ENCODE data around the gene SH2D1A. TPM values are rescaled to one million over a fixed set of nuclear protein-coding genes. Genes with fewer than 3 reads are reported as not detected.
"Not testable (repeated sequence)": the region's sequence is repeated elsewhere in the genome, so short reads cannot be mapped to it uniquely, and the experiment has no call there.

SH2D1A gene
- total and polyA plus RNA-seq, 2 of the 4 experiments (the other 2 are of a cell fraction): not detected

DNA sequence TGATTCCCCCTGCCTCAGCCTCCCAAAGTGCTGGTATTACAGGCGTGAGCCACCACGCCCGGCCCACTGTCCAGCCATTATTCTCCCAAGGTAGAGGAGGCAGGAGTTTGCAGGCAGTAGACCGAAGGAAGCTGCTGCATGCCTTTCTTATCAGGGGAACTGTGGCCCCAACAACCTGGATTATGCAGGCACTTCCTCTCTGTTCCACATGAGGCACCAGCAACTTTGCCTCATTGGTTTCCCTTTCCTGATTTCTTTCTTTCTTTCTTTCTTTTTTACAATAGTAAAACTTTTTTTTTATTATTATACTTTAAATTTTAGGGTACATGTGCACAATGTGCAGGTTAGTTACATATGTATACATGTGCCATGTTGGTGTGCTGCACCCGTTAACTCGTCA lies 62.0 kb downstream of the SH2D1A start:
- H3K4me3 ChIP-seq (ENCODE audit: insufficient read depth, low read depth, low read length); H4K20me1 ChIP-seq (ENCODE audit: insufficient read depth, low read length); H3K79me1 ChIP-seq (ENCODE audit: low read depth in 1 of 2, low read length in 2 of 2); H4K91ac ChIP-seq (ENCODE audit: insufficient read depth, low read depth, low read length); H3K18ac ChIP-seq (ENCODE audit: low read depth, low read length); DNase-seq; dilution Hi-C loops (cut with HindIII; ENCODE audit: low sequenced_read_pairs, unreplicated experiment); ATAC-seq (ENCODE audit: low read depth); H3K14ac ChIP-seq (replicated peaks; ENCODE audit: low read depth, low read length); H3K27me3 ChIP-seq (ENCODE audit: control insufficient read depth, insufficient read depth, low read length); H3K4me2 ChIP-seq (ENCODE audit: low read depth, low read length); H2BK120ac ChIP-seq (ENCODE audit: low read depth, low read length); H3K4ac ChIP-seq (ENCODE audit: low read depth, low read length); in situ Hi-C loops (cut with MboI; ENCODE audit: low sequenced_read_pairs); H4K5ac ChIP-seq (ENCODE audit: low read depth, low read length); H3K9me3 ChIP-seq (ENCODE audit: control insufficient read depth, insufficient read depth, low read length); intact Hi-C loops (cut with micrococcal nuclease); H3K23ac ChIP-seq (ENCODE audit: low read depth, low read length); H3K4me1 ChIP-seq (ENCODE audit: control insufficient read depth, insufficient read depth, low read length); BruUV-seq (replicated peaks); H3K9me1 ChIP-seq (ENCODE audit: insufficient read depth, low read length); H2BK5ac ChIP-seq (ENCODE audit: low read depth, low read length, poor library complexity, severe bottlenecking); H2AFZ ChIP-seq (replicated peaks; ENCODE audit: low read length, poor library complexity); H3K27ac ChIP-seq (ENCODE audit: insufficient read depth, low read length); H3K36me3 ChIP-seq (ENCODE audit: control insufficient read depth, insufficient read depth, low read length); POLR2A ChIA-PET (ENCODE audit: unreplicated experiment); H2BK20ac ChIP-seq (ENCODE audit: low read depth, low read length); H2AK9ac ChIP-seq (replicated peaks; ENCODE audit: low read depth, low read length, poor library complexity); H3K56ac ChIP-seq (ENCODE audit: extremely low read depth, insufficient read depth, low read length); CTCF ChIA-PET; H2AK5ac ChIP-seq (ENCODE audit: low read depth, low read length); H3K9ac ChIP-seq (ENCODE audit: low read depth, low read length); H2BK15ac ChIP-seq (ENCODE audit: low read depth, low read length); H4K8ac ChIP-seq (ENCODE audit: low read depth in 2 of 2, low read length in 2 of 2): not testable (repeated sequence)
- no CpG with 5 or more reads among the region's 6 CpGs for WGBS, 2 experiments (ENCODE audit: extremely low coverage in 2 of 2, insufficient read length in 1 of 2)
